Liver (tissue), 3 donors: ENCODE data around the gene NFILZ.

Experiments
- ATF3 ChIP-seq: IDR thresholded peaks from 2 replicates; pipeline ENCODE4 v1.6.1; 2016; ENCODE audit warnings: antibody characterized with exemption
- CTCF ChIP-seq: fragments of 150-350 bp; IDR thresholded peaks from 2 replicates; pipeline ENCODE4 v1.5.1; 2017; ENCODE audit warnings: improper control_type of control experiment, low read depth, low read length; ENCODE audit not compliant: missing input control
- EGR1 ChIP-seq, 2 donors: IDR thresholded peaks; 2 replicates each; pipeline ENCODE4 v1.6.1; 2016 to 2018; ENCODE audit warnings: antibody characterized with exemption in 2 of 2, low read depth in 2 of 2
- GABPA ChIP-seq, 2 donors: IDR thresholded peaks in 1 of 2; conservative IDR thresholded peaks in 1 of 2; 2 replicates each; pipeline ENCODE4 v1.6.1; 2016; ENCODE audit warnings: antibody characterized with exemption in 2 of 2, mild to moderate bottlenecking in 1 of 2, moderate library complexity in 1 of 2
- HNF4G ChIP-seq: IDR thresholded peaks from 2 replicates; pipeline ENCODE4 v1.6.1; 2016; ENCODE audit warnings: antibody characterized with exemption
- JUND ChIP-seq, 2 donors: IDR thresholded peaks; 2 replicates each; pipeline ENCODE4 v1.6.1; 2016; ENCODE audit warnings: antibody characterized with exemption in 2 of 2
- RAD21 ChIP-seq, 2 donors: IDR thresholded peaks; 2 replicates each; pipeline ENCODE4 v1.6.1; 2016; ENCODE audit warnings: antibody characterized with exemption in 2 of 2, mild to moderate bottlenecking in 2 of 2
- REST ChIP-seq: IDR thresholded peaks from 2 replicates; pipeline ENCODE4 v1.6.1; 2016; ENCODE audit warnings: antibody characterized with exemption, mild to moderate bottlenecking
- RXRA ChIP-seq, 2 donors: IDR thresholded peaks; 2 replicates each; pipeline ENCODE4 v1.6.1; 2017 to 2018; ENCODE audit warnings: antibody characterized with exemption in 2 of 2, mild to moderate bottlenecking in 1 of 2
- SP1 ChIP-seq: IDR thresholded peaks from 2 replicates; pipeline ENCODE4 v1.6.1; 2018; ENCODE audit warnings: antibody characterized with exemption, mild to moderate bottlenecking
- TAF1 ChIP-seq: conservative IDR thresholded peaks from 2 replicates; pipeline ENCODE4 v1.6.1; 2016; ENCODE audit warnings: antibody characterized with exemption, mild to moderate bottlenecking
- donor health status: healthy.
- donor health status: healthy.

GRCh38 chr19:8665468-8666213 is 35.2 kb downstream of the NFILZ start:
- no peak for TF ChIP-seq CTCF
- TF ChIP-seq GABPA (IDR thresholded peaks at IDR 0.05 in 1 of 2, conservative IDR thresholded peaks at IDR 0.05 in 1 of 2) = no peak
- no peak for TF ChIP-seq EGR1 (IDR thresholded peaks at IDR 0.05; ENCODE audit: low read depth in 2 of 2)
- TF ChIP-seq RAD21 (IDR thresholded peaks at IDR 0.05) = no peak
- TF ChIP-seq REST = no peak
- no peak for TF ChIP-seq SP1
- no peak for TF ChIP-seq HNF4G
- no peak for TF ChIP-seq TAF1
- no peak for TF ChIP-seq JUND (IDR thresholded peaks at IDR 0.05)
- no peak for TF ChIP-seq ATF3
- no peak for TF ChIP-seq RXRA (IDR thresholded peaks at IDR 0.05)
